Measurements from ENCODE around the gene HNRNPM.
A peak's percentile ranks its signal among the peaks of the same experiment; 100 is the strongest.
"Not testable (repeated sequence)": the region's sequence is repeated elsewhere in the genome, so short reads cannot be mapped to it uniquely, and the experiment has no call there.

HNRNPM gene

DNA sequence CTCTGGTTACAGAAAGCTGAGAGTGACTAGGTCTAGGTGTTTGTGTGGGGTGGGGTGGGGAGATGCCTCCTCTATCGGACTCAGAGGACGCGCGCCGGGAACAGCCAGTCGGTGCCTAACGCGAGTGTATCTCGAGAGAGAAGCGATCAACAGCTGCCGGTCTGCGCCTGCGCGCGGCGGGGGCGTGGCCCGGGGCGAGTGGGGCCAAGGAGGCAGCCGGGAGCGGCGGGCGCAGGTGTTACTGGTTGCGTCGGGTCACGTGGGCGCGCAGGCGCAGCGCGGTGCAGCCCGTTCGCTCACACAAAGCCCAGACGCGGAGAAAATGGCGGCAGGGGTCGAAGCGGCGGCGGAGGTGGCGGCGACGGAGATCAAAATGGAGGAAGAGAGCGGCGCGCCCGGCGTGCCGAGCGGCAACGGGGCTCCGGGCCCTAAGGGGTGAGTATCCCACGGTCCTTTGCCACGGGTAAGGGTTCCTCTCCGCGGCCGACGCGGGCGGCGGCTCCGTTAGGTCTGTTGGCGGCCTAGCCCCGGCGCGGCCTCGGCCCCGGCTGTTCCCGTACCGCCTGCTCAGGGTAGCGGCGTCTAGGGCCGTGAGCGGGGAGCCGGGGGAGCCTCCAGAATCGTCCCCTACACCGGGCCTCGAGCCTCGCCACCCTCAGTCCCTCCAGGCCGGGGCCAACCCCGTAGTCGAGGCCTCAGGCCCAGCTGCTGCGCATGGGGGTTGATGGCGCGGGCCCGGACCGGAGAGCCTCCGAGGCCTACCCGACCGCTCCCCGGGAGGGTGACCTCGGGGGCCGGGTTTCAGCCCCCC lies at the start of gene HNRNPM:
Gene HNRNPM, plus strand, starts transcription at position 299 of the 811 bp plus-strand sequence. Its CDS starts 24 bp downstream, at position 323.
- DNase-seq (ENCODE audit: low read depth) = peak; percentile 75

- DNase-seq (ENCODE audit: low read depth) = no peak
Observed at GRCh38 chr19:8395621-8396082, 49.1 kb upstream of the HNRNPM start.

DNA sequence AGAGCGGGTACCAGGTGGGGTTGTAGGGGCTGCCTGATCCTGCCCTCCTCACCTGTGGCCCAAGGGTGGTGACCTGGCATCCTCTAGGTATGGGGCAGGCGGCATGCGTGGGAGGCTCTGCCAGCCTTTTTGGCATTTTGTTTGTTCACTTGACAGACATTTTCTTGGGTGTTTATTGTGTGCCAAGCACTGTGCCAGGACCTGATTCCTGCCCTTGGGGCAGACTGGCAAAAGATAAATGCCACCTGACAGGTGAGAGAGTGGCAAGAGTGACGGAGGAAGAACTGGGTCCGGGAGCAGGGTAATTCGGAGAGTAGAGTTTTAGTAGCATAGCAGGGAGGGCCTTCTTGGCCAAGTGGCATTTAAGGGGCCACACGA lies 48.6 kb upstream of the HNRNPM start:
- DNase-seq (ENCODE audit: low read depth) = no peak

- DNase-seq (ENCODE audit: low read depth) = no peak
Observed at GRCh38 chr19:8396563-8397203, 48.1 kb upstream of the HNRNPM start.

- no peak for DNase-seq (ENCODE audit: low read depth)
Observed at GRCh38 chr19:8397271-8397670, 47.5 kb upstream of the HNRNPM start.

DNA sequence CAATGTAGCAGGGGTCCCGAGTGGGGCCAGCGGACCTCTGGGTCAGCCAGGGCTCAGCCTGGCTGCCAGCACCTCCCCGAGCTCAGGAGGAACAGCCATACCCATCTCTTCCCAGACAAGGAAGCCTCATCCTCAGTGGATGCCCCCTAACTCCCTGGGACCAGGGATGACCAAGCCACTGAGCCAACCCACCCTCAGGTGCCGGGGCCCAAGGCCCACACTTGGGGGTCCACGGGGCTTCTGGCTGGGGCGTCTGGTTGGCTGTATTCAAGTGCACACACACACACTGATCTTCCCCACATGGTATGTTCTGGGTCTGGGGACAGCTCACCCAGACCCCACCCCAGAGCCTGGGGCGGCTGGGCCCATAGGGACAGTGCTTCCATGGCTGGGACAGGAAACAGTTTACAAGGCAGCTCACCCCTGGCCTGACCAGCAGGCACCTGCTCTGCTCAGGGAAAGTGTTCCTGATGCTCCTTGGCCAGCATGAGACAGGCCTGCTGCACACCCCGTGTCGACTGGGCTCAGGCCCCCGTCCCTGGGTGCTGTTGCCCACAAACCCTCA lies 46.9 kb upstream of the HNRNPM start:
- DNase-seq (ENCODE audit: low read depth) = no peak

DNA sequence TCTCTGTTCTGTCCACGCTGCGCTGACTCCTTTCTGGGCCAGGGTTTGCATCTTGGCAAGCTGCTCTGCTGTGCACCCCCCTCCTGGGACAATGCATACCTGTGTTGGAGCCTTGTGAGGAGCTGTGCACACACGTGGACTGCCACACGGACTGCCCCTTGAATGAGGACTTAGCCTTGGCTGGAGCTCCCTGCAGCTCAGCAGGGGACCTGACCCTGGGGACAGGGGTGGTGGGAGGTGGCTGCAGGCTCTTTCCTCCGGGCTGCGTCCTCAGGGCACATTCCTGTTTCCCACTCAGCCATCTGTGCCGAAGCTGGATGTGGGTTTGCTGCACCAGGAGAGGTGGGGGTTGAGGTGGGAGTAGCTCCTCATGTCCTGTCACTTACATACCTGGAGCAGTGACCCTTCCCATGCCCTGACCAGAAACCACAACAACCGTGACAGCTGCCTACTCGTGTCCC lies 46.4 kb upstream of the HNRNPM start:
- DNase-seq (ENCODE audit: low read depth) = no peak

GRCh38 chr19:8399681-8400188 lies 45.0 kb upstream of the HNRNPM start:
- no peak for DNase-seq (ENCODE audit: low read depth)

- no peak for DNase-seq (ENCODE audit: low read depth)
Observed at GRCh38 chr19:8401981-8402411, 42.8 kb upstream of the HNRNPM start.

GRCh38 chr19:8403098-8403819 lies 41.5 kb upstream of the HNRNPM start:
- DNase-seq (ENCODE audit: low read depth) = no peak

GRCh38 chr19:8403820-8404109 lies 41.0 kb upstream of the HNRNPM start:
- DNase-seq (ENCODE audit: low read depth) = no peak

DNA sequence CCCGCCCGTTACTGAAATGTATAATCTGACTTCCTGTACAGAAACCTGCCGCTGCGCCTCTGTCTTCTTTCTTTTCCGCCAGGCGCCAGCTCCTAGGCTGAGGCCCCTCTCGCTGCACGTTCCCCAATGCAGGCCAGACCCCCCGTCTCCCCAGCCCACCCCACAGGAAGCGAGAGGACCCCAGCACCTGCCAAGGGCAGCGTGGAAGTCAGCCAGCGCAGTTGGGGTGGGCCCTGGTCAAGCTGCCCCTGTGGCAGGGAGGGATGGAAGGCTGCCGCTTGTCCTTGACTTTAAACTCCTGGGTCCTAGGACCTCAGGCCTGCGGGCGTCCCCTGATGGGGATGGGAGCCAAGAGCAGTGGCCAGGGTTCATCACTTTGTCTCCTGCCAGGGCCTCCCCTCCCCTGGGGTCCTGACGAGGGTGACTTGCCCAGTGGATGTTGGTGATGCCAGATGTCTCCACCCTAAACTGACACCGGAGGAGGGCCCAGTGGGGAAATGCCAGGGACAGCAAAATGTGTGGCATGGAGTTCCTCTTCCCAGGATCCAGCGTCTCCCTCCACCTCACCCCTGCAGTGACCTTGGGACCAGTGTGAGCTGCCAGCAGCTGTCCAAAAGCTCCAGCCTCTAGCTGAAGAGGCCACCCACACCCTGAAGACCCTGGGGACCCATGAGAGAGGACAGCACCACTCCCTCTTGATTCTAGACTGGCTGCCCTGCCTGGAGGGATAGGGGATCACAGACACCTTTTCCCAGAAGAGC lies 40.2 kb upstream of the HNRNPM start:
- DNase-seq (ENCODE audit: low read depth) = no peak

DNA sequence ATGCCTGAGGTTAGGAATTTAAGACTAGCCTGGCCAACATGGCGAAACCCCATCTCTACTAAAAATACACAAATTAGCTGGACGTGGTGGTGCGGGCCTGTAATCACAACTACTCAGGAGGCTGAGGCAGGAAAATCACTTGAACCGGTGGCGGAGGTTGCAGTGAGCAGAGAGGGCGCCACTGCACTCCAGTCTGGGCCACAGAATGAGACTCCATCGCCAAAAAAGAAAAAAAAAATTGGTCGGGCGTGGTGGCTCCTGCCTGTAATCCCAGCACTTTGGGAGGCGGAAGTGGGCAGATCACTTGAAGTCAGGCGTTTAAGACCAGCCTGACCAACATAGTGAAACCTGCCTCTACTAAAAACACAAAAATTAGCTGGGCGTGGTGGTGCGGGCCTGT lies 34.1 kb upstream of the HNRNPM start:
- DNase-seq (ENCODE audit: low read depth) = not testable (repeated sequence)

DNA sequence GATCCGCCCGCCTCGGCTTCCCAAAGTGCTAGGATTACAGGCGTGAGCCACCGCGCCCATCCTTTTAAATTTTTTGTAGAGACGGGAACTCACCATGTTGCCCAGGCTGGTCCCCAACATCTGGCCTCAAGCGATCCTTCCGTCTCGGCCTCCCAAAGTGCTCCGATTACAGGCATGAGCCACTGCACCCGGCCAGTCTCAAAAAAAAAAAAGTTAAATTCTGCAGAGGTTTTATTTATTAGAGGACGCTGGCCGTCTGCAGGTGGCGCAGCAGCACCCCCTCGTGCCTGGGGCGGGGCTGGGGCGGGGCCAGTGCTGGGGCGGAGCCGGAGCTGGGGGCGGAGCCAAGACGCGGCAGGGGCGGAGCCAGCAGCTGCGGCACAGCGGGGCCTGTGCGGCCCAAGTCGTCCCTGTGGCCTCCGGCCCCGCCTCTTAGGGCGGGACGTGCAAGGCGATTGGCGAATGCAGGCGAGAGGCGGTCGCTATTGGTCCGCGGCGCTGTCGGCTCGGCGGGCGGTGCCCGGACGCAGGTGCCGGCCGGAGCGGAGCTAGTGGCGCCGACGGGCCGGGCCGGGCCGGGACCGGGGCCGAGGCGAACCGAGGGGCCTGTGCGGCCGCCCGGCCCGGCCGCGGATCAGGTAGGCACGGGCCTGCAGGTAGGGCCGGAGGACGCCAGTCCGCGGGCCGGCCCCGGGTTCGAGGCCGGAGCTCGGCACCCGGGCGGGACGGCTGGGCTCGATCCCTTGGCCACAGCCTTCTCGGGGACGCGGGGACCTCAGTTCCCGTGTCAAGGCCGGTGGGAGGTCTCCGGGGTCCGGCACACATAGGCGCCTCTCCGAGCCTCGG lies 31.8 kb upstream of the HNRNPM start, which contains the start of gene MARCHF2:
Gene MARCHF2, plus strand, starts transcription at position 523 of the 846 bp plus-strand sequence. CDS start 8,536 bp downstream, outside the sequence.
- DNase-seq (ENCODE audit: low read depth) = peak; percentile 65

GRCh38 chr19:8413629-8413995 lies 31.2 kb upstream of the HNRNPM start:
- no peak for DNase-seq (ENCODE audit: low read depth)

- DNase-seq (ENCODE audit: low read depth) = no peak
Observed at GRCh38 chr19:8416796-8417195, 28.0 kb upstream of the HNRNPM start.

GRCh38 chr19:8421484-8422461 lies 23.0 kb upstream of the HNRNPM start:
- no peak for DNase-seq (ENCODE audit: low read depth)

- peak; percentile 96 for DNase-seq (ENCODE audit: low read depth)
Observed at GRCh38 chr19:8423817-8424223, 21.0 kb upstream of the HNRNPM start.

DNA sequence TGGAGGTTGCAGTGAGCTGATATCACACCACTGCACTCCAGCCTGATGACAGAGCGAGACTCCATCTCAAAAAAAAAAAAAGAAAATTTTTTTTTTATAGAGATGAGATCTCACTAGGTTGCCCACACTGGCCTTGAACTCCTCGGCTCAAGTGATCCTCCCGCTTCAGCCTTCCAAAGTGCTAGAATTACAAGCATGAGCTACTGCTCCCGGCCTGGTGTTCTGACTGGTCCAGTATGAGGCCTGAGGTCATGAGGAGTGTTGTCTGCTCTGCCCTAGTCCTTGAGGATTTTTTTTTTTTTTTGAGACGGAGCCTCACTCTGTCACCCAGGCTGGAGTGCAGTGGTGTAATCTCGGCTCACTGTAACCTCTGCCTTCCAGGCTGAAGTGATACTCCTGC lies 19.4 kb upstream of the HNRNPM start:
- not testable (repeated sequence) for DNase-seq (ENCODE audit: low read depth)

Data from GM04503 (cell line).